Neural cell (in vitro differentiated cells): ENCODE results near the gene KRT73. TPM values are rescaled to one million over a fixed set of nuclear protein-coding genes. Genes with fewer than 3 reads are reported as not detected.

Source experiments
- H2AFZ ChIP-seq: fragments of 200-600, 300-800 bp; sonication (generic), shearing (Covaris generic); 2 replicates; pipeline ENCODE4 v1.6.0; 2014; ENCODE audit warnings: low read depth, mild to moderate bottlenecking, antibody characterized with exemption, low read length, moderate library complexity
- H3F3A ChIP-seq: fragments of 200-600 bp; shearing (Covaris generic); 2 replicates; pipeline ENCODE4 v1.6.1; 2016; ENCODE audit warnings: mild to moderate bottlenecking, moderate library complexity, mixed read lengths, antibody characterized with exemption, low read length; ENCODE audit not compliant: insufficient read depth, poor library complexity, severe bottlenecking
- H3K27ac ChIP-seq: fragments of 200-600, 300-800 bp; sonication (generic), shearing (Covaris generic); 2 replicates; pipeline ENCODE4 v1.5.1; 2014; ENCODE audit warnings: mild to moderate bottlenecking, low read length, moderate library complexity
- H3K27me3 ChIP-seq: fragments of 300-800, 200-600 bp; sonication (generic), shearing (Covaris generic); 2 replicates; pipeline ENCODE4 v1.6.0; 2014; ENCODE audit warnings: mild to moderate bottlenecking, low read depth, low read length, moderate library complexity; ENCODE audit not compliant: insufficient read depth
- H3K36me3 ChIP-seq: fragments of 300-800, 200-600 bp; sonication (generic), shearing (Covaris generic); 2 replicates; pipeline ENCODE4 v1.5.1; 2014; ENCODE audit warnings: mild to moderate bottlenecking, antibody characterized with exemption, low read length, moderate library complexity; ENCODE audit not compliant: insufficient read depth
- H3K4me2 ChIP-seq: fragments of 300-800, 200-600 bp; sonication (generic), shearing (Covaris generic); 2 replicates; pipeline ENCODE4 v1.6.0; 2014; ENCODE audit warnings: mild to moderate bottlenecking, low read length
- H3K4me3 ChIP-seq: fragments of 300-800, 200-600 bp; sonication (generic), shearing (Covaris generic); 2 replicates; pipeline ENCODE4 v1.5.1; 2014; ENCODE audit warnings: mild to moderate bottlenecking, low read length, moderate library complexity
- H3K79me2 ChIP-seq: fragments of 200-600 bp; shearing (Covaris generic); replicated peaks from 2 replicates; pipeline ENCODE4 v1.6.0; 2014; ENCODE audit warnings: mild to moderate bottlenecking, low read length, moderate library complexity; ENCODE audit not compliant: insufficient read depth
- H3K9ac ChIP-seq: fragments of 300-800, 200-600 bp; sonication (generic), shearing (Covaris generic); 2 replicates; pipeline ENCODE4 v1.6.1; 2016; ENCODE audit warnings: mild to moderate bottlenecking, low read length, mixed read lengths
- H3K9me2 ChIP-seq: fragments of 200-600 bp; shearing (Covaris generic); 2 replicates; pipeline ENCODE4 v1.6.1; 2016; ENCODE audit warnings: mild to moderate bottlenecking, low read length, mixed read lengths; ENCODE audit not compliant: insufficient read depth
- H3K9me3 ChIP-seq: fragments of 200-600, 300-800 bp; sonication (generic), shearing (Covaris generic); 2 replicates; pipeline ENCODE4 v1.6.1; 2016; ENCODE audit warnings: mild to moderate bottlenecking, mixed run types, low read length, moderate library complexity, mixed read lengths
- H4K20me1 ChIP-seq: fragments of 200-600 bp; shearing (Covaris generic); 2 replicates; pipeline ENCODE4 v1.6.1; 2016; ENCODE audit warnings: mild to moderate bottlenecking, mixed run types; ENCODE audit not compliant: insufficient read depth
- EP300 ChIP-seq: fragments of 450-650 bp; conservative IDR thresholded peaks from 2 replicates; pipeline ENCODE4 v1.6.1; 2014; ENCODE audit warnings: antibody characterized with exemption, mild to moderate bottlenecking, moderate library complexity; ENCODE audit not compliant: poor library complexity, severe bottlenecking
- EZH2 ChIP-seq: fragments of 200-600, 300-800 bp; shearing (Covaris generic), sonication (generic); IDR thresholded peaks from 2 replicates; pipeline ENCODE4 v1.6.1; 2014; ENCODE audit warnings: antibody characterized with exemption, low read length, borderline replicate concordance, mild to moderate bottlenecking; ENCODE audit not compliant: insufficient read depth, poor library complexity, severe bottlenecking
- MXI1 ChIP-seq: fragments of 450-650 bp; conservative IDR thresholded peaks from 2 replicates; pipeline ENCODE4 v1.6.1; 2014; ENCODE audit warnings: antibody characterized with exemption, mild to moderate bottlenecking; ENCODE audit not compliant: poor library complexity, severe bottlenecking
- POLR2AphosphoS5 ChIP-seq: IDR thresholded peaks from 2 replicates; pipeline ENCODE4 v1.6.1; 2012
- RAD21 ChIP-seq: fragments of 450-650 bp; conservative IDR thresholded peaks from 2 replicates; pipeline ENCODE4 v1.6.1; 2014; ENCODE audit warnings: antibody characterized with exemption, mild to moderate bottlenecking, moderate library complexity
- REST ChIP-seq: IDR thresholded peaks from 2 replicates; pipeline ENCODE4 v1.6.1; 2012; ENCODE audit warnings: borderline replicate concordance
- SMC3 ChIP-seq: fragments of 450-650 bp; conservative IDR thresholded peaks from 2 replicates; pipeline ENCODE4 v1.6.1; 2014; ENCODE audit warnings: antibody characterized with exemption, mild to moderate bottlenecking, moderate library complexity; ENCODE audit not compliant: poor library complexity
- TAF1 ChIP-seq: IDR thresholded peaks from 2 replicates; pipeline ENCODE4 v1.6.1; 2012; ENCODE audit warnings: low read depth
- polyA plus RNA-seq: library from polyadenylated mRNA; depleted of rRNA; stranded (reverse); fragments of >200 nt; gene quantifications from 2 replicates; pipeline ENCODE4 v1.2.3, GENCODE V29; 2014
- TF ChIP-seq, protein P1 (sequence below): fragments of 450-650 bp; IDR thresholded peaks from 2 replicates; pipeline ENCODE4 v1.5.1; 2014; ENCODE audit warnings: antibody characterized with exemption, mild to moderate bottlenecking, moderate library complexity; ENCODE audit not compliant: poor library complexity, severe bottlenecking

The KRT73 gene
- polyA plus RNA-seq, 1 donor from 2014 or later, result not detected

DNA sequence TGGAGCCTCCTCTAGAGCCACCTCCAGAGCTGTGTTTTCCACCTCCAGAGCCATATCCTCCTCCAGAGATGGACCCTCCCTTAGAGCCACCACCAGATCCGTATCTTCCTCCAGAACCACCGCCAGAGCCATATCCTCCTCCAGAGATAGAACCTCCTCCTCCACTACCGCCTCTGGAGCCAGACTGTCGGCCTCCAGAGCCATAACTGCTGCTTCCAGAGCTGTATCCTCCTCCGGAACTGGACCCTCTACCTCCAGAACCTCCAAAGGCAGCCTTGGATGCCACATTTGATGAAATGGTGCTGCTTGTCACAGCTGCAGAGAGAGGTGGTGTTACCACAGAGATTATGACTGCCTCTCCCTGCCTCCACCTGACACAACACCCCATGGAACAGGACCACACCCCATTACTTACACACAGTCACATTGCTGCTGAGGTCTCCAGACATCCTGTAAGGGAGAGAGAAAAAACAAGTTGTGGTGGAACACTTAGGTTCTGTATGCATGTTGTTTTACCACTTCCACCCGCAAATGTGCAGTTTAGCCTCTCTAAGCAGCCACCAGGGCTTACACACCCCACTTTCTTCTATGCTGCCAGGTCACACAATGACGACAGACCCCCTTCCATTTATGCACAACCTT lies 26.9 kb upstream of the KRT73 start:
- Histone ChIP-seq H3K9ac (no peak overlapping the region), H3K36me3 (no peaks in the 10 kb centered on the region), H4K20me1 (no peaks in the 10 kb centered on the region), H3K27me3 (no peaks in the 10 kb centered on the region), H3K27ac (no peak overlapping the region), H3F3A (no peaks in the 10 kb centered on the region), H2AFZ (no peak overlapping the region), H3K9me3 (no peaks in the 10 kb centered on the region), H3K79me2 (no peaks in the 10 kb centered on the region), H3K4me3 (no peak overlapping the region), H3K9me2 (no peaks in the 10 kb centered on the region), H3K4me2 (no peak overlapping the region)
- TF ChIP-seq, protein P1, sequence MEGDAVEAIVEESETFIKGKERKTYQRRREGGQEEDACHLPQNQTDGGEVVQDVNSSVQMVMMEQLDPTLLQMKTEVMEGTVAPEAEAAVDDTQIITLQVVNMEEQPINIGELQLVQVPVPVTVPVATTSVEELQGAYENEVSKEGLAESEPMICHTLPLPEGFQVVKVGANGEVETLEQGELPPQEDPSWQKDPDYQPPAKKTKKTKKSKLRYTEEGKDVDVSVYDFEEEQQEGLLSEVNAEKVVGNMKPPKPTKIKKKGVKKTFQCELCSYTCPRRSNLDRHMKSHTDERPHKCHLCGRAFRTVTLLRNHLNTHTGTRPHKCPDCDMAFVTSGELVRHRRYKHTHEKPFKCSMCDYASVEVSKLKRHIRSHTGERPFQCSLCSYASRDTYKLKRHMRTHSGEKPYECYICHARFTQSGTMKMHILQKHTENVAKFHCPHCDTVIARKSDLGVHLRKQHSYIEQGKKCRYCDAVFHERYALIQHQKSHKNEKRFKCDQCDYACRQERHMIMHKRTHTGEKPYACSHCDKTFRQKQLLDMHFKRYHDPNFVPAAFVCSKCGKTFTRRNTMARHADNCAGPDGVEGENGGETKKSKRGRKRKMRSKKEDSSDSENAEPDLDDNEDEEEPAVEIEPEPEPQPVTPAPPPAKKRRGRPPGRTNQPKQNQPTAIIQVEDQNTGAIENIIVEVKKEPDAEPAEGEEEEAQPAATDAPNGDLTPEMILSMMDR, result no peak
- TF ChIP-seq TAF1 (no peak), EP300 (no peak), REST (no peak), RAD21 (no peak), EZH2 (no peak), SMC3 (no peak), MXI1 (no peak), POLR2AphosphoS5 (no peak)

GRCh38 chr12:52644078-52644415 lies 25.7 kb upstream of the KRT73 start:
- Histone ChIP-seq H3K9me3 (no peaks in the 10 kb centered on the region), H3K9ac (no peak overlapping the region), H3K79me2 (no peaks in the 10 kb centered on the region), H3K36me3 (no peaks in the 10 kb centered on the region), H3K27ac (no peak overlapping the region), H3K9me2 (no peaks in the 10 kb centered on the region), H4K20me1 (no peaks in the 10 kb centered on the region), H3F3A (no peaks in the 10 kb centered on the region), H3K4me2 (no peak overlapping the region), H3K27me3 (no peaks in the 10 kb centered on the region), H2AFZ (no peak overlapping the region), H3K4me3 (no peak overlapping the region)
- TF ChIP-seq TAF1 (no peak), MXI1 (no peak), SMC3 (no peak), RAD21 (no peak), EZH2 (no peak), EP300 (no peak), POLR2AphosphoS5 (no peak), REST (no peak)
- TF ChIP-seq, protein P1, result no peak
